MM.1S (cell line): ENCODE data around the gene CLEC14A.

ENCODE experiments used
- EZH2 ChIP-seq: fragments of 300-600 bp; sonication (generic); optimal IDR thresholded peaks from 2 replicates; pipeline ENCODE3; 2017; ENCODE audit warnings: low read depth, mild to moderate bottlenecking, antibody characterized with exemption, low read length, mixed read lengths
- EZH2phosphoT487 ChIP-seq: fragments of 300-600 bp; sonication (generic); IDR thresholded peaks from 2 replicates; pipeline ENCODE4 v1.6.1; 2018; ENCODE audit warnings: antibody characterized with exemption, low read length
- TF ChIP-seq, protein P1 (sequence below): fragments of 300-600 bp; sonication (generic); IDR thresholded peaks from 2 replicates; pipeline ENCODE4 v1.5.1; 2016; ENCODE audit warnings: antibody characterized with exemption, low read length, mixed read lengths

- TF ChIP-seq EZH2 (no peak), EZH2phosphoT487 (no peak)
- TF ChIP-seq, protein P1, sequence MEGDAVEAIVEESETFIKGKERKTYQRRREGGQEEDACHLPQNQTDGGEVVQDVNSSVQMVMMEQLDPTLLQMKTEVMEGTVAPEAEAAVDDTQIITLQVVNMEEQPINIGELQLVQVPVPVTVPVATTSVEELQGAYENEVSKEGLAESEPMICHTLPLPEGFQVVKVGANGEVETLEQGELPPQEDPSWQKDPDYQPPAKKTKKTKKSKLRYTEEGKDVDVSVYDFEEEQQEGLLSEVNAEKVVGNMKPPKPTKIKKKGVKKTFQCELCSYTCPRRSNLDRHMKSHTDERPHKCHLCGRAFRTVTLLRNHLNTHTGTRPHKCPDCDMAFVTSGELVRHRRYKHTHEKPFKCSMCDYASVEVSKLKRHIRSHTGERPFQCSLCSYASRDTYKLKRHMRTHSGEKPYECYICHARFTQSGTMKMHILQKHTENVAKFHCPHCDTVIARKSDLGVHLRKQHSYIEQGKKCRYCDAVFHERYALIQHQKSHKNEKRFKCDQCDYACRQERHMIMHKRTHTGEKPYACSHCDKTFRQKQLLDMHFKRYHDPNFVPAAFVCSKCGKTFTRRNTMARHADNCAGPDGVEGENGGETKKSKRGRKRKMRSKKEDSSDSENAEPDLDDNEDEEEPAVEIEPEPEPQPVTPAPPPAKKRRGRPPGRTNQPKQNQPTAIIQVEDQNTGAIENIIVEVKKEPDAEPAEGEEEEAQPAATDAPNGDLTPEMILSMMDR: no peak
Observed at GRCh38 chr14:38238332-38238731, 17.6 kb downstream of the CLEC14A start.
